Natural killer cell (primary cell): ENCODE data around the gene IRS2. TPM values are rescaled to one million over a fixed set of nuclear protein-coding genes. Genes with fewer than 3 reads are reported as not detected.

ENCODE experiments used
- ATAC-seq, 3 donors: fragments of 150-1000 bp in 2 of 3; fragments of 200-7000 bp in 1 of 3; cut with Tn5 transposase; 1 replicate in 1 of 3; 2 replicates in 2 of 3; pipeline ENCODE4 v1.10.0; 2021; ENCODE audit warnings: mild to moderate bottlenecking in 2 of 3, moderate library complexity in 2 of 3
- DNase-seq, 2 donors: peaks; one replicate each; pipeline versions ENCODE4 v3.0.0 to v3.0.0-alpha.2; 2013 to 2021; ENCODE audit warnings: mixed read lengths in 1 of 2
- H3K27ac ChIP-seq: one replicate; pipeline ENCODE4 v1.5.1; 2013; ENCODE audit warnings: mild to moderate bottlenecking, low read length
- H3K27me3 ChIP-seq: one replicate; pipeline ENCODE4 v1.6.1; 2013; ENCODE audit warnings: low read length; ENCODE audit not compliant: control insufficient read depth, insufficient read depth
- H3K36me3 ChIP-seq: one replicate; pipeline ENCODE4 v1.6.1; 2013; ENCODE audit warnings: low read length; ENCODE audit not compliant: control insufficient read depth, insufficient read depth
- H3K4me1 ChIP-seq: one replicate; pipeline ENCODE4 v1.6.1; 2013; ENCODE audit warnings: low read length; ENCODE audit not compliant: control insufficient read depth, insufficient read depth
- H3K4me3 ChIP-seq: one replicate; pipeline ENCODE4 v1.5.1; 2013; ENCODE audit warnings: low read length
- H3K9me3 ChIP-seq: one replicate; pipeline ENCODE4 v1.6.1; 2013; ENCODE audit warnings: low read length; ENCODE audit not compliant: control insufficient read depth, insufficient read depth
- H3K27ac Mint-ChIP-seq, 2 donors: one replicate each; pipeline ENCODE4 v1.8.0; 2022; ENCODE audit warnings: mild to moderate bottlenecking in 2 of 2, mixed read lengths in 2 of 2, moderate library complexity in 1 of 2
- H3K27me3 Mint-ChIP-seq, 2 donors: one replicate each; pipeline ENCODE4 v1.8.0; 2022; ENCODE audit warnings: low read depth in 2 of 2, mixed read lengths in 2 of 2
- H3K36me3 Mint-ChIP-seq: one replicate; pipeline ENCODE4 v1.8.0; 2022; ENCODE audit warnings: mixed read lengths
- H3K4me1 Mint-ChIP-seq, 2 donors: one replicate each; pipeline ENCODE4 v1.8.0; 2022; ENCODE audit warnings: mixed read lengths in 2 of 2
- H3K4me3 Mint-ChIP-seq: one replicate; pipeline ENCODE4 v1.8.0; 2022; ENCODE audit warnings: mild to moderate bottlenecking, moderate library complexity, mixed read lengths
- H3K9me3 Mint-ChIP-seq, 2 donors: one replicate each; pipeline ENCODE4 v1.8.0; 2022; ENCODE audit warnings: mixed read lengths in 2 of 2
- WGBS: methylation state at CpG from one replicate; pipeline ENCODE4 v1.1.7; 2013; ENCODE audit warnings: missing lambda C conversion rate; ENCODE audit not compliant: insufficient coverage; 5-methylcytosine and 5-hydroxymethylcytosine counted together
- intact Hi-C: fragments of 100-400 bp; cut with micrococcal nuclease; formaldehyde crosslinking; loops from one replicate; pipeline ENCODE4 v1.14.2; 2022
- total RNA-seq, 4 donors: library from RNA; stranded (reverse); fragments of 120-200 nt in 1 of 4; gene quantifications; one replicate each; pipeline versions ENCODE4 v1.2.3 to v1.2.4, GENCODE V29; 2013 to 2022
- TF ChIP-seq, protein P1 (sequence below): fragments of 200-600 bp; IDR thresholded peaks from one replicate; pipeline ENCODE4 v1.8.0; 2022; ENCODE audit warnings: antibody characterized with exemption

The IRS2 gene
- total RNA-seq, 3 donors from 2014 or later (not counting 1 experiment from before 2014, with no cell fraction given), result 39.8 to 79.1 (median 60.9) TPM

DNA sequence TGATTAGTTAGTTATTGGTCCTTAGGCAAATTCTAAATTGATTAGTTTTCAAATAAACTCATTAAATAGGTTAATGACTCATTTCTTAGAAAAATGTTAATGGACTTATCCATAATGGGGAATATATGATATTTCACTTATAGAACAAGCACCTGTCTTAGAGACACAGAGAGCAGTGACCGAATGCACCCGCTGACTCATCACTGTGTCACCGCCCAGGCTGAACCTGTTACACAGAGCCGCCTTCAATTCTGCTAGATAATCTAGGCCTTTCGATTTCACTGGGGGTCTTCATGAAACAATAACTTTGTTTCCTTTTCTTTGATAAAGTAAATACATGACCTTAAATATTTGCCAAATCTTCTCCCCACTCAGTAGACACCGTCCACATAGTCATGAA lies 13.1 kb downstream of the IRS2 start:
- Mint-ChIP-seq H3K9me3 (no peaks in the 10 kb centered on the region), H3K4me1 (peaks cover 32 to 35% of the 10 kb centered on the region in 2 donors), H3K27ac (no peak overlapping the region), H3K36me3 (no peaks in the 10 kb centered on the region), H3K27me3 (no peaks in the 10 kb centered on the region), H3K4me3 (no peak overlapping the region)
- Histone ChIP-seq H3K9me3 (no peaks in the 10 kb centered on the region), H3K36me3 (no peaks in the 10 kb centered on the region), H3K27me3 (no peaks in the 10 kb centered on the region), H3K4me3 (no peak overlapping the region), H3K27ac (no peak overlapping the region), H3K4me1 (peaks cover under 1% of the 10 kb centered on the region)
- no peak for ATAC-seq
- TF ChIP-seq, protein P1, sequence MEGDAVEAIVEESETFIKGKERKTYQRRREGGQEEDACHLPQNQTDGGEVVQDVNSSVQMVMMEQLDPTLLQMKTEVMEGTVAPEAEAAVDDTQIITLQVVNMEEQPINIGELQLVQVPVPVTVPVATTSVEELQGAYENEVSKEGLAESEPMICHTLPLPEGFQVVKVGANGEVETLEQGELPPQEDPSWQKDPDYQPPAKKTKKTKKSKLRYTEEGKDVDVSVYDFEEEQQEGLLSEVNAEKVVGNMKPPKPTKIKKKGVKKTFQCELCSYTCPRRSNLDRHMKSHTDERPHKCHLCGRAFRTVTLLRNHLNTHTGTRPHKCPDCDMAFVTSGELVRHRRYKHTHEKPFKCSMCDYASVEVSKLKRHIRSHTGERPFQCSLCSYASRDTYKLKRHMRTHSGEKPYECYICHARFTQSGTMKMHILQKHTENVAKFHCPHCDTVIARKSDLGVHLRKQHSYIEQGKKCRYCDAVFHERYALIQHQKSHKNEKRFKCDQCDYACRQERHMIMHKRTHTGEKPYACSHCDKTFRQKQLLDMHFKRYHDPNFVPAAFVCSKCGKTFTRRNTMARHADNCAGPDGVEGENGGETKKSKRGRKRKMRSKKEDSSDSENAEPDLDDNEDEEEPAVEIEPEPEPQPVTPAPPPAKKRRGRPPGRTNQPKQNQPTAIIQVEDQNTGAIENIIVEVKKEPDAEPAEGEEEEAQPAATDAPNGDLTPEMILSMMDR, result no peak
- 92% methylated on average over 6 of the region's 6 CpGs for whole genome bisulfite sequencing
- DNase-seq, result no peak
- intact Hi-C loops, result no loop called here

- peak in 1 of 3 donors; percentile 9 for ATAC-seq
- no peak overlapping the region for H3K27ac Mint-ChIP-seq
- H3K36me3 Mint-ChIP-seq, result no peaks in the 10 kb centered on the region
Observed at GRCh38 chr13:109771926-109772325, 14.5 kb downstream of the IRS2 start.

DNA sequence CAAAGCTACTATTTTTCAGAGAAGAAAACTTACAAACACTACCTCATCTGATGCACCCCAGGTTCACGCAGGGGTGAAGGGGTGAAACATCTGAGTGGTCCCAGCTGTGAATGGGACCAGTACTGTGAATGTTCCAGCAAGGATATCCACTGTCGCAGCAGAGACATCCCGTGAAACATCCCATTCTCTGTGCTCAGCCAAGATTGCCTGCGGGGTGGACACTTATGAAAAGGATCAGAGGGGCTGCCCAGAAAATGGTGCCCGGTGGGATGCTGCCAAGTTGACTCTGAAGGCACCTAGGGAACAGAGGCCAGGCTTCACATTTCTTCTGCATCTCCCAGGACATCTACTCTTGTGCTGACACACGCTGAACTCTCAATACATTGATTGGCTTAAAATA lies 15.9 kb downstream of the IRS2 start:
- Histone ChIP-seq H3K9me3 (no peaks in the 10 kb centered on the region), H3K27me3 (no peaks in the 10 kb centered on the region), H3K36me3 (no peaks in the 10 kb centered on the region), H3K4me1 (no peaks in the 10 kb centered on the region), H3K27ac (no peak overlapping the region), H3K4me3 (no peak overlapping the region)
- DNase-seq (no peak), ATAC-seq (no peak)
- H3K9me3 Mint-ChIP-seq, result no peaks in the 10 kb centered on the region
- H3K36me3 Mint-ChIP-seq, result no peaks in the 10 kb centered on the region
- H3K4me3 Mint-ChIP-seq, result no peak overlapping the region
- intact Hi-C loops, result no loop called here
- TF ChIP-seq, protein P1, result no peak
- H3K27ac Mint-ChIP-seq, result no peak overlapping the region
- H3K27me3 Mint-ChIP-seq, result no peaks in the 10 kb centered on the region
- peaks cover 20 to 25% of the 10 kb centered on the region in 2 donors for H3K4me1 Mint-ChIP-seq
- 97% methylated on average over 6 of the region's 6 CpGs for WGBS

More at GRCh38 chr13:109771926-109772325, 14.5 kb downstream of the IRS2 start:
- intact Hi-C loops, result no loop called here
- Mint-ChIP-seq H3K4me1 (peaks cover 23 to 26% of the 10 kb centered on the region in 2 donors), H3K9me3 (no peaks in the 10 kb centered on the region), H3K4me3 (no peak overlapping the region), H3K27me3 (no peaks in the 10 kb centered on the region)
- H3K27me3 ChIP-seq, result no peaks in the 10 kb centered on the region
- TF ChIP-seq, protein P1, result no peak
- H3K36me3 ChIP-seq, result no peaks in the 10 kb centered on the region
- H3K4me3 ChIP-seq, result no peak overlapping the region
- no peak overlapping the region for H3K27ac ChIP-seq
- H3K4me1 ChIP-seq, result no peaks in the 10 kb centered on the region
- 92% methylated on average over 14 of the region's 15 CpGs for WGBS
- no peaks in the 10 kb centered on the region for H3K9me3 ChIP-seq
- no peak for DNase-seq

DNA sequence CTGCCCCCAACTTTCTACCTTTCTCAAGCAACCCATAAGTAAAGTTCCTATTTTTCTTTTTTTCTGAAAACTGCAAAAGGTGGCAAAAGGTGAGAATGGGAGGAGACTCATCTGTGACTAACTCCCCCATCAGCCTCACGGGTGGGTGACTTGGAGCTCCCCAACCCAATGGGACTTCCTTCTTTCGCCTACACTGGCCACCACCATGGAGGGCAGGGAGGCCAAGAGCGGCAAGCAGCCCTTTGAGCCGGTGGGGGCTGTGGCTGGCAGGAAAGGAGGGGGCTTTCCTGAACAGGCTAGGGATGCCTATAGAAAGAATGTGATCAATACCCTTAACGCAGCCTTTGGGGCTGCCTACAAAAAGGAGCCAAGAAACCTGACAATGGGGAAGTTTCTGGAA lies 16.5 kb downstream of the IRS2 start:
- no peak for ATAC-seq
- TF ChIP-seq, protein P1, result no peak
- DNase-seq, result no peak
- no peaks in the 10 kb centered on the region for H3K27me3 Mint-ChIP-seq
- H3K4me1 ChIP-seq, result peaks cover under 1% of the 10 kb centered on the region
- no peaks in the 10 kb centered on the region for H3K36me3 ChIP-seq
- H3K4me1 Mint-ChIP-seq, result peaks cover 24 to 31% of the 10 kb centered on the region in 2 donors
- H3K27ac Mint-ChIP-seq, result no peak overlapping the region
- H3K4me3 ChIP-seq, result no peak overlapping the region
- intact Hi-C loops, result no loop called here
- no peak overlapping the region for H3K27ac ChIP-seq
- H3K36me3 Mint-ChIP-seq, result no peaks in the 10 kb centered on the region
- no peaks in the 10 kb centered on the region for H3K9me3 ChIP-seq
- no peak overlapping the region for H3K4me3 Mint-ChIP-seq
- 80% methylated on average over 5 of the region's 5 CpGs for WGBS
- H3K9me3 Mint-ChIP-seq, result no peaks in the 10 kb centered on the region
- no peaks in the 10 kb centered on the region for H3K27me3 ChIP-seq
